Measurements from ENCODE around the gene KIAA0408. TPM values are rescaled to one million over a fixed set of nuclear protein-coding genes. Genes with fewer than 3 reads are reported as not detected.

The KIAA0408 gene
- total and polyA plus RNA-seq, 9 of the 15 experiments (the other 6 are each of a cell fraction or from before 2014, with no cell fraction given): 0.11 TPM; not detected in 8

GRCh38 chr6:127420556-127420955, 38.6 kb downstream of the KIAA0408 start (continued):
- TF ChIP-seq FOXA1 (IDR thresholded peaks at IDR 0.05; ENCODE audit: borderline replicate concordance) (0 out of 2 replicates have a peak, but pooled peaks have one; percentile 10), ZNF217 (CRISPR knock-in tag; IDR thresholded peaks at IDR 0.05) (no peak), RNF2 (IDR thresholded peaks at IDR 0.05) (no peak), DEAF1 (CRISPR knock-in tag; IDR thresholded peaks at IDR 0.05) (peak; percentile 40; the same call in 1 of the 2 replicates), USF2 (CRISPR knock-in tag; IDR thresholded peaks at IDR 0.05) (no peak), DNMT1 (IDR thresholded peaks at IDR 0.05) (no peak), GABPB1 (CRISPR knock-in tag; IDR thresholded peaks at IDR 0.05) (no peak), NBN (IDR thresholded peaks at IDR 0.05; ENCODE audit: low read depth) (no peak), ZNF695 (CRISPR knock-in tag; IDR thresholded peaks at IDR 0.05) (no peak), ZFP36 (IDR thresholded peaks at IDR 0.05; ENCODE audit: low read depth, low read length, partially characterized antibody) (peak; percentile 28), E2F1 (CRISPR knock-in tag; IDR thresholded peaks at IDR 0.05) (no peak), PRDM10 (IDR thresholded peaks at IDR 0.05; ENCODE audit: partially characterized antibody) (peak; percentile 35), BCL6 (CRISPR knock-in tag; IDR thresholded peaks at IDR 0.05) (no peak), CUX1 (CRISPR knock-in tag; IDR thresholded peaks at IDR 0.05) (no peak), POLR2H (tag; IDR thresholded peaks at IDR 0.05; ENCODE audit: low read depth) (no peak), PML (IDR thresholded peaks at IDR 0.05; ENCODE audit: low read length) (no peak), CC2D1A (IDR thresholded peaks at IDR 0.05) (0 out of 2 replicates have a peak, but pooled peaks have one; percentile 35), BCOR (IDR thresholded peaks at IDR 0.05) (no peak)
